HTERT RPE-1 (cell line): Measurements from ENCODE around the gene ATP6V0C.

Experiments
- in situ Hi-C: fragments of 300-500 bp; cut with MboI; formaldehyde crosslinking; loops from 4 replicates; pipeline ENCODE4 v1.14.3; 2020; ENCODE audit warnings: low sequenced_read_pairs

Gene ATP6V0C

GRCh38 chr16:2513405-2514332 lies at the start of gene ATP6V0C:
Gene ATP6V0C (plus strand): TSS chr16:2513952. CDS start chr16:2514104, 152 bp downstream.
- in situ Hi-C loops, result no loop called here

GRCh38 chr16:2464333-2464732 lies 49.4 kb upstream of the ATP6V0C start:
- in situ Hi-C loops, result no loop called here

- in situ Hi-C loops, result no loop called here
Measured at GRCh38 chr16:2465653-2466415, 47.9 kb upstream of the ATP6V0C start.

GRCh38 chr16:2466667-2467527 lies 46.9 kb upstream of the ATP6V0C start:
- in situ Hi-C loops, result no loop called here

GRCh38 chr16:2467528-2468232 lies 46.1 kb upstream of the ATP6V0C start:
- in situ Hi-C loops, result no loop called here

- in situ Hi-C loops, result no loop called here
Measured at GRCh38 chr16:2468233-2468724, 45.5 kb upstream of the ATP6V0C start.

GRCh38 chr16:2468725-2469398 lies 44.9 kb upstream of the ATP6V0C start:
- in situ Hi-C loops, result no loop called here

GRCh38 chr16:2469399-2470233 lies 44.1 kb upstream of the ATP6V0C start:
- in situ Hi-C loops, result no loop called here

GRCh38 chr16:2470234-2470601 lies 43.5 kb upstream of the ATP6V0C start:
- in situ Hi-C loops, result no loop called here

GRCh38 chr16:2470603-2471015 lies 43.1 kb upstream of the ATP6V0C start:
- in situ Hi-C loops, result no loop called here

GRCh38 chr16:2471016-2471652 lies 42.6 kb upstream of the ATP6V0C start, which contains the start of gene NTN3:
Gene NTN3 (plus strand): TSS chr16:2471297. CDS start chr16:2471702, 405 bp downstream.
- in situ Hi-C loops, result no loop called here

- in situ Hi-C loops, result no loop called here
Measured at GRCh38 chr16:2471653-2472487, 41.9 kb upstream of the ATP6V0C start.

GRCh38 chr16:2472488-2472864 lies 41.3 kb upstream of the ATP6V0C start:
- in situ Hi-C loops, result no loop called here

- in situ Hi-C loops, result no loop called here
Measured at GRCh38 chr16:2472885-2473445, 40.8 kb upstream of the ATP6V0C start.

- in situ Hi-C loops, result no loop called here
Measured at GRCh38 chr16:2473446-2473926, 40.3 kb upstream of the ATP6V0C start.

- in situ Hi-C loops, result no loop called here
Measured at GRCh38 chr16:2473999-2474876, 39.5 kb upstream of the ATP6V0C start.
